Thyroid gland (tissue), 4 donors: ENCODE results near the gene GATA3. TPM values are rescaled to one million over a fixed set of nuclear protein-coding genes. Genes with fewer than 3 reads are reported as not detected.

Experiments
- DNase-seq, 2 donors: peaks; one replicate each; pipeline ENCODE4 v3.0.0-alpha.2; 2019
- H3K27ac ChIP-seq, 3 donors: fragments of 200-600 bp; sonication (generic); 1 replicate in 2 of 3; 2 replicates in 1 of 3; pipeline ENCODE4 v1.5.1; 2016 to 2019; ENCODE audit warnings: mild to moderate bottlenecking in 1 of 3, moderate library complexity in 1 of 3
- H3K27me3 ChIP-seq: fragments of 200-600 bp; sonication (generic); one replicate; pipeline ENCODE4 v1.5.1; 2019
- H3K36me3 ChIP-seq, 2 donors: fragments of 200-600 bp; sonication (generic); one replicate each; pipeline ENCODE4 v1.5.1; 2016 to 2019
- H3K4me1 ChIP-seq, 2 donors: fragments of 200-600 bp; sonication (generic); one replicate each; pipeline ENCODE4 v1.5.1; 2017 to 2019
- H3K4me3 ChIP-seq, 3 donors: fragments of 200-600 bp; sonication (generic); replicated peaks in 1 of 3; 1 replicate in 2 of 3; 2 replicates in 1 of 3; pipeline ENCODE4 v1.5.1; 2016; ENCODE audit warnings: mild to moderate bottlenecking in 1 of 3
- H3K9me3 ChIP-seq: fragments of 200-600 bp; sonication (generic); one replicate; pipeline ENCODE4 v1.5.1; 2017
- CTCF ChIP-seq, 6 experiments: fragments of 200-600 bp in 3 of 6; fragments of 450-650 bp in 3 of 6; sonication (generic) in 3 of 6; IDR thresholded peaks; one replicate each; pipeline ENCODE4 v1.5.1; 2016 to 2019; ENCODE audit warnings: antibody characterized with exemption in 6 of 6, mild to moderate bottlenecking in 2 of 6, inconsistent platforms in 1 of 6, moderate library complexity in 1 of 6
- POLR2A ChIP-seq, 2 donors: fragments of 450-650 bp; IDR thresholded peaks; one replicate each; pipeline ENCODE4 v1.6.1; 2017; ENCODE audit warnings: antibody characterized with exemption in 2 of 2, mild to moderate bottlenecking in 2 of 2, moderate library complexity in 1 of 2
- WGBS, 2 donors: methylation state at CpG; one replicate each; pipeline ENCODE4 v1.1.5; 2017; 5-methylcytosine and 5-hydroxymethylcytosine counted together
- intact Hi-C: fragments of 100-400 bp; cut with DNase I; formaldehyde crosslinking; loops from one replicate; pipeline ENCODE4 v1.15.1; 2023
- total RNA-seq, 4 donors: library from RNA; depleted of rRNA; stranded (reverse); fragments of >200 nt; gene quantifications; one replicate each; pipeline ENCODE4 v1.2.3, GENCODE V29; 2016

The GATA3 gene
- total RNA-seq, 4 donors from 2014 or later: 1.1 to 3.8 (median 1.9) TPM

GRCh38 chr10:8042721-8043568 is 11.5 kb upstream of the GATA3 start:
- H3K27ac ChIP-seq: no peak overlapping the region
- TF ChIP-seq POLR2A (IDR thresholded peaks at IDR 0.05) (no peak), CTCF (IDR thresholded peaks at IDR 0.05) (no peak)
- no peaks in the 10 kb centered on the region for H3K36me3 ChIP-seq
- WGBS, 2 donors: 9 to 10% methylated on average over 28 to 34 of the region's 35 CpGs
- no peak for DNase-seq
- H3K27me3 ChIP-seq: peaks cover 81% of the 10 kb centered on the region
- no peaks in the 10 kb centered on the region for H3K9me3 ChIP-seq
- peaks cover 5 to 33% of the 10 kb centered on the region in 2 donors for H3K4me1 ChIP-seq
- H3K4me3 ChIP-seq: no peak overlapping the region
- intact Hi-C loops: no loop called here

GRCh38 chr10:8043569-8044306 is 10.8 kb upstream of the GATA3 start:
- Histone ChIP-seq H3K4me1 (peaks cover 5 to 33% of the 10 kb centered on the region in 2 donors), H3K36me3 (no peaks in the 10 kb centered on the region)
- intact Hi-C loops: no loop called here

GRCh38 chr10:8044331-8044907 is 10.1 kb upstream of the GATA3 start:
- H3K9me3 ChIP-seq: no peaks in the 10 kb centered on the region
- intact Hi-C loops: no loop called here
- peaks cover 80% of the 10 kb centered on the region for H3K27me3 ChIP-seq
- no peak overlapping the region for H3K27ac ChIP-seq
- 22 to 25% methylated on average over 12 of the region's 12 CpGs for WGBS, 2 donors
- no peak overlapping the region for H3K4me3 ChIP-seq
- H3K36me3 ChIP-seq: no peaks in the 10 kb centered on the region
- DNase-seq: no peak
- peaks cover 5 to 37% of the 10 kb centered on the region in 2 donors for H3K4me1 ChIP-seq
- TF ChIP-seq POLR2A (IDR thresholded peaks at IDR 0.05) (no peak), CTCF (IDR thresholded peaks at IDR 0.05) (no peak)

More at GRCh38 chr10:8043569-8044306, 10.8 kb upstream of the GATA3 start:
- DNase-seq: no peak
- H3K27me3 ChIP-seq: peaks cover 82% of the 10 kb centered on the region
- H3K4me3 ChIP-seq: no peak overlapping the region
- no peaks in the 10 kb centered on the region for H3K9me3 ChIP-seq
- 7 to 12% methylated on average over 16 to 27 of the region's 31 CpGs for WGBS, 2 donors
- H3K27ac ChIP-seq: no peak overlapping the region
- TF ChIP-seq CTCF (IDR thresholded peaks at IDR 0.05) (peak in 1 of 6 experiments; percentile 17), POLR2A (IDR thresholded peaks at IDR 0.05) (no peak)

GRCh38 chr10:8044908-8045725 is 9.4 kb upstream of the GATA3 start:
- no peak for TF ChIP-seq POLR2A (IDR thresholded peaks at IDR 0.05)
- TF ChIP-seq CTCF (IDR thresholded peaks at IDR 0.05): no peak
- H3K36me3 ChIP-seq: no peaks in the 10 kb centered on the region
- H3K9me3 ChIP-seq: no peaks in the 10 kb centered on the region
- 4 to 5% methylated on average over 32 of the region's 32 CpGs for WGBS, 2 donors
- no peak overlapping the region for H3K27ac ChIP-seq
- peaks cover 80% of the 10 kb centered on the region for H3K27me3 ChIP-seq
- DNase-seq: no peak
- intact Hi-C loops: no loop called here
- peaks cover 12 to 44% of the 10 kb centered on the region in 2 donors for H3K4me1 ChIP-seq
- H3K4me3 ChIP-seq: peak overlapping the region in 1 of 3 donors; percentile 11
